Kidney (tissue), 14 donors: ENCODE data around the gene CMSS1. TPM values are rescaled to one million over a fixed set of nuclear protein-coding genes. Genes with fewer than 3 reads are reported as not detected.

Experiments
- DNase-seq, 5 donors: peaks; one replicate each; pipeline ENCODE4 v3.0.0-alpha.2; 2013 to 2020
- FAIRE-seq: peaks from 2 replicates; lab custom pipeline; 2012; peaks lifted over from hg19 to GRCh38; lab: Jason Lieb, UNC
- H3K27ac ChIP-seq, 2 donors: one replicate each; pipeline ENCODE4 v1.7.0; 2013; ENCODE audit warnings: low read depth in 2 of 2, low read length in 2 of 2, inconsistent platforms in 1 of 2
- H3K27me3 ChIP-seq: one replicate; pipeline ENCODE4 v1.7.1; 2013; ENCODE audit warnings: low read length, inconsistent platforms; ENCODE audit not compliant: control insufficient read depth, insufficient read depth
- H3K36me3 ChIP-seq, 3 donors: one replicate each; pipeline versions ENCODE4 v1.7.0 to v1.7.1; 2013; ENCODE audit warnings: low read length in 3 of 3, control low read depth in 1 of 3, inconsistent platforms in 1 of 3; ENCODE audit not compliant: insufficient read depth in 3 of 3, control insufficient read depth in 2 of 3
- H3K4me1 ChIP-seq, 3 donors: one replicate each; pipeline versions ENCODE4 v1.7.0 to v1.7.1; 2013; ENCODE audit warnings: low read length in 3 of 3, inconsistent platforms in 1 of 3, low read depth in 1 of 3; ENCODE audit not compliant: control insufficient read depth in 2 of 3, insufficient read depth in 2 of 3
- H3K4me3 ChIP-seq, 3 donors: one replicate each; pipeline versions ENCODE4 v1.7.0 to v1.8.1; 2013; ENCODE audit warnings: low read length in 3 of 3, control low read depth in 1 of 3, inconsistent platforms in 1 of 3
- H3K9ac ChIP-seq, 3 donors: one replicate each; pipeline versions ENCODE4 v1.7.0 to v1.7.1; 2013; ENCODE audit warnings: low read length in 3 of 3, control low read depth in 1 of 3, inconsistent platforms in 1 of 3
- H3K9me3 ChIP-seq, 3 donors: one replicate each; pipeline versions ENCODE4 v1.7.0 to v1.7.1; 2013; ENCODE audit warnings: low read length in 3 of 3, control low read depth in 1 of 3, inconsistent platforms in 1 of 3; ENCODE audit not compliant: control insufficient read depth in 2 of 3, insufficient read depth in 1 of 3
- intact Hi-C: fragments of 100-400 bp; cut with DNase I; formaldehyde crosslinking; loops from one replicate; pipeline ENCODE4 v1.11.1; 2022
- polyA plus RNA-seq: library from polyadenylated mRNA; stranded (reverse); fragments of 350-450 nt; fragmentation: Illumina TruSeq; extraction: RNeasy Lipid Tissue Mini Kit (QIAGEN cat#74804); gene quantifications from one replicate; pipeline ENCODE4 v1.2.3, GENCODE V29; 2014; ENCODE audit warnings: low read depth, low replicate concordance; ENCODE audit not compliant: insufficient read depth
- total RNA-seq: library from RNA; stranded (reverse); fragmentation: NEBNext Ultra II Directional; extraction: Animal tissue kit (Norgen Biotek cat#: 25700); gene quantifications from one replicate; pipeline ENCODE4 v1.2.1, GENCODE V29; 2021
- TF ChIP-seq, protein P1 (sequence below): IDR thresholded peaks from 3 replicates; pipeline ENCODE4 v1.5.1; 2012; ENCODE audit warnings: mild to moderate bottlenecking, moderate library complexity, borderline replicate concordance; ENCODE audit not compliant: insufficient read depth; ENCODE audit errors: extremely low read depth
- donor health status: control.
- donor health status: control.
- donor health status: control.
- donor health status: control.
- donor health status: control.
- donor health status: DM: yes; HTN: yes; CAD: no.
- donor health status: Normal renal cell carcinoma (clear cell type).

CMSS1 gene
- total and polyA plus RNA-seq, 2 donors from 2014 or later: 26.4 to 27.0 TPM

- peak overlapping the region; percentile 44 to 89 for H3K27ac ChIP-seq
- H3K36me3 ChIP-seq: no peaks in the 10 kb centered on the region
- TF ChIP-seq, protein P1, sequence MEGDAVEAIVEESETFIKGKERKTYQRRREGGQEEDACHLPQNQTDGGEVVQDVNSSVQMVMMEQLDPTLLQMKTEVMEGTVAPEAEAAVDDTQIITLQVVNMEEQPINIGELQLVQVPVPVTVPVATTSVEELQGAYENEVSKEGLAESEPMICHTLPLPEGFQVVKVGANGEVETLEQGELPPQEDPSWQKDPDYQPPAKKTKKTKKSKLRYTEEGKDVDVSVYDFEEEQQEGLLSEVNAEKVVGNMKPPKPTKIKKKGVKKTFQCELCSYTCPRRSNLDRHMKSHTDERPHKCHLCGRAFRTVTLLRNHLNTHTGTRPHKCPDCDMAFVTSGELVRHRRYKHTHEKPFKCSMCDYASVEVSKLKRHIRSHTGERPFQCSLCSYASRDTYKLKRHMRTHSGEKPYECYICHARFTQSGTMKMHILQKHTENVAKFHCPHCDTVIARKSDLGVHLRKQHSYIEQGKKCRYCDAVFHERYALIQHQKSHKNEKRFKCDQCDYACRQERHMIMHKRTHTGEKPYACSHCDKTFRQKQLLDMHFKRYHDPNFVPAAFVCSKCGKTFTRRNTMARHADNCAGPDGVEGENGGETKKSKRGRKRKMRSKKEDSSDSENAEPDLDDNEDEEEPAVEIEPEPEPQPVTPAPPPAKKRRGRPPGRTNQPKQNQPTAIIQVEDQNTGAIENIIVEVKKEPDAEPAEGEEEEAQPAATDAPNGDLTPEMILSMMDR: no peak
- no peaks in the 10 kb centered on the region for H3K9me3 ChIP-seq
- H3K27me3 ChIP-seq: no peaks in the 10 kb centered on the region
- peaks cover 8 to 27% (median 13%) of the 10 kb centered on the region in 3 donors for H3K4me1 ChIP-seq
- DNase-seq: no peak
- intact Hi-C loops: no loop called here
- H3K9ac ChIP-seq: no peak overlapping the region
- no peak overlapping the region for H3K4me3 ChIP-seq
- FAIRE-seq: peak; percentile 33
Measured at GRCh38 chr3:100042166-100042981, 224.7 kb downstream of the CMSS1 start.

DNA sequence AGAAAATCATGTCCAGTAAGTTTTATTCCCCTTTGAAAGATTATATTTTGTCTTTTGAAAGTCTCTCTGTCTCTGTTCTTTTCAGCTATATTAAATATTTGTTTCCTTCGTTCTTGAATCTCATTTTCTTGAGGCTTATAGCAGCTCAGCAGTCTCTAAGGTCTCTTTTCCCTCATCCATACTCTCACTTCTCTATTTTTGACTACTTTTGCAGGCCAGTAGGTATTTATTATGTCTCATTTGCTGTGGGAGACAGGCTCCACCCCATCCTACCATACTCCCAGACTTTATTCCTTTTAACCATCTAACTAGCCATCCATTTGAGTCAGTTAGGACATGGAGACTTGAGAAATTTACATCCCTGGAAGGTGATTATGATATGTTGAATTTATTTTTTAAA lies 225.6 kb downstream of the CMSS1 start:
- H3K4me1 ChIP-seq: peaks cover 8 to 27% (median 20%) of the 10 kb centered on the region in 3 donors
- intact Hi-C loops: no loop called here
- TF ChIP-seq, protein P1: no peak

DNA sequence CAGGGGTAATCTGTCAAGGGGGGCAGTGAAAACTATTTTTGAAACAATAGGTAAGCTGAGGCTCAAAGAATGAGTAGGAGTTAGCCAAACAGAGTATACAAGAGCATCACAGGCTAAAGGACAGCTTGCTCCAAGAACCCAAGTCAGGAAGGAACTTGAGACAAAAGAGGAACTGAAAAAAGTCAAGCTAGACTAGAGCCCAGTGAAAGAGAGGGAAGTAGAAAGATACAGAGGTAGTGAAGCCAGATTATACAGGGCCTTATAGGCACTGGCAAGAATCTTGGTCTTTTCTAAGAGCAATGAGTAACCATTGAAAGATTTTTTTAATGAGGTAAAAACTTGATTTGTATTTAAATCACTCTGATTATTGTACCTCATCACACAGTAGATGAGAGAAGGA lies 226.7 kb downstream of the CMSS1 start:
- no peaks in the 10 kb centered on the region for H3K27me3 ChIP-seq
- intact Hi-C loops: no loop called here
- H3K36me3 ChIP-seq: no peaks in the 10 kb centered on the region
- H3K27ac ChIP-seq: peak overlapping the region in 1 of 2 donors; percentile 25
- DNase-seq (no peak), FAIRE-seq (no peak)
- no peak overlapping the region for H3K9ac ChIP-seq
- TF ChIP-seq, protein P1: no peak
- peaks cover 8 to 27% (median 21%) of the 10 kb centered on the region in 3 donors for H3K4me1 ChIP-seq
- no peak overlapping the region for H3K4me3 ChIP-seq
- no peaks in the 10 kb centered on the region for H3K9me3 ChIP-seq

More for the DNA sequence above, 225.6 kb downstream of the CMSS1 start:
- DNase-seq: no peak
- H3K9me3 ChIP-seq: no peaks in the 10 kb centered on the region
- H3K27ac ChIP-seq: peak overlapping the region in 1 of 2 donors; percentile 89
- FAIRE-seq: no peak
- no peak overlapping the region for H3K4me3 ChIP-seq
- no peaks in the 10 kb centered on the region for H3K27me3 ChIP-seq
- no peak overlapping the region for H3K9ac ChIP-seq
- H3K36me3 ChIP-seq: no peaks in the 10 kb centered on the region
